GM21360 (cell line): Measurements from ENCODE around the gene MMP11.

Source experiments
- ATAC-seq: cut with Tn5 transposase; IDR thresholded peaks from one replicate; pipeline ENCODE4 v1.9.1; 2021; ENCODE audit warnings: mild to moderate bottlenecking, moderate library complexity; ENCODE audit not compliant: unreplicated experiment

MMP11 gene

DNA sequence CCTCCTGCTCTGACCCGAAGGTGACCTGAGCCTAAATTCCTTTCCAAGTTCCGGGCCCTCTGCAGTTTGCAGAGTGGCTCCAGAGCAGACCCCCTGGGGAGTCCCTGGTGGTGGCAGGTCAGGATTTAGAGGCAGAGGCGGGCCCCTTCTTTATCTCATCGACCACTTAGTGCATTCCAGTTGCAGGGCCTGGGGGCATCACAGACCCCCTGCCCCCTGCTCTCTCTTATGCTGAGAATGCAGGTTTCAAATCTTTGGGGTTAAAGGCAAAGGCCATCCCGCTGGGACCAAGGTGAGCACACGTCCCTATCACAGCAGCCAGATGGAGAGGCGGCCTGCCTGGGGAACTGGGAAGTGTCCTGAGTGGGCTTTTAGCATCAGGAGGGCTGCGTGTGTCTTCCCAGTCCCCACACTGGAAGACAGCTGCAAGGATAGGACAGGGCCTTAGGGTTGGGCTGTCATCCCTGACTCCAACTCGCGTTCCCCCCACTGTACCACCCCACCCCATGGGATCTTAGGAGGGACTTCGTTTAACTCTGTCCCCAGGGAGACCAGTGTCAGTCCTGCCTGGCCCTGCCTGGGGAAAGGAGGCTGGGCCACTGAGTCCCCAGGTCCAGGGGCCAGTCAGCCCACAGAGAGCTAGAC, 54.8 kb downstream of the MMP11 start:
- ATAC-seq, result no peak

DNA sequence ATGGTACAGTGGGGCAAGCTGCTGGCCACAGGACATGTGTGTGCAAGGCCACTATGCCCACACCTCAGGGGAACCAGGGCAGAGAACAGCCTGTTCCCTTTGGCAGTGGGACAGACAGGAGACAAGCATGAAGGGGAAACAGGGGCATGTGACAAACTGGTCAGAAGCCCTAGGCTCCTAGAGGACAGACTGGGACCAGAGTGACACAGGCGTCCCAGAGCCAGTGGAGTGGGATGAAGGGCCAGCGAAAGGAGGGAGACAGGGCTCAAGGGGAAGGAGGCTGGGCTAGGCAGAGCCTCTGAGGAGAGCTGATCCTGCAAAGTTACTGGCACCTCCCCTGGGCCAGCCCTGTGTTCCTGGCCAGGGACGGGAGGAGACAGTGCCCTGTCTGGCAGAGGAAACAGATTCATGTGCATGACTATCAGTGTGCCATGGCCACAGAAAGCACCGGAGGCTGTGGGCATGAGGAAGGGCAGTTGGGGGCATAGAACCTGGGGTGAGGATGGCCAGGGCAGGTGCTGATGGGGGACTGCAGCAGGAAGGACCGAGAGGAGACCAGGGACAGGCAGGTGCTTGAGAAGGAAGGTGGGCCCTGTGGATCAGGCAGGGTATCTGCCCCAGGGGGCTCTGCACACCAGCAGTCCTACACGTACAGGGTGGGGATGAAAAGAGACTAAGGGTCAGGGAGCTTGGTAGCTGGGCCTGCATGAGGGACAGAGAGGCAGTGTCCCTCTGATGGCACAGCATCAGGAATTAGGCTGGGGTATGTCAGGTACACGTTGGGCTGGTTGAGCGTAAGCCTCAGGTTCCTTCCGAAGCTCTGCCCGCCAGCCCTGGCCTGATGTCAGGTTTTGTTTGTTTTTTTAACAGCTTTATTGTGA, 56.4 kb downstream of the MMP11 start:
- no peak for ATAC-seq

DNA sequence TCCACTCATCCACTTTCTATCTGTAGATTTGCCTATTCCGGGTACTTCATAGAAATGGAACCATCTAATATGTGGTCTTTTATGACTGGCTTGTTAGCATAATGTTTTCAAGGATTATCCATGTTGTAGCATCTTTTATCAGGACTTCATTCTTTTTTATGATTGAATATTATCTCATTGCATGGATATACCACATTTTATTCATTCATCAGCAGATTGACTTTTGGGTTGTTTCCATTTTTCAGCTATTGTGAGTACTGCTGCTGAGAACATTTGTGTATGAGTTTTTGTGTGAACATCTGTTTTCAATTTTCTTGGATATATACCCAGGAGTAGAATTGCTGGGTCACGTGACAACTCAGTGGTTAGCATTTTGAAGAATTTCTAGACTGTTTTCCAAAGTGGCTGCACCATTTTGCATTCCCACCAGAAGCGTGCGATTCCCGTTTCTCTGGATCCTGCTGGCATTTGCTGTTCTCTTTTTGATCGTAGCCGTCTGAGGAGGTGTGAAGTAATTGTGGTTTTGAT, 57.3 kb downstream of the MMP11 start:
- no peak for ATAC-seq

DNA sequence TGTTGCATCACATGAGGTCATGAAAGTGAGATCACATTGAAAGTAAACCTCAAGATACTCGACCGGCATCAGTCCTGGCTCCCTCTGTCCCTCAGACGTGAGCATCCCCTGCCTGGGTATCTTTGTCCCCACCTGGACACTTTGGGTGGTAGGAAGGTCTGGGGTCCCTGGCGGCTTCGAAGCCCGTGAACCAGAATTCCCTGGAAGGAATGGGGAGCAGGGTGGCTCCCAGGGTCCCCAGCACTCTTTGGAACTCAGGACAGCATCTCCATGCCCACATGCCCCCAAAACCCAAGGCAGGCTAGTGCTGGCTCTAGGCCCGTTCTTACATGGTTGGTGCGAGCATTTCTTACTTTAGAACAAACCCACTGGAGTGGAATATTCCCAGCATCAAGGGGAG, 58.6 kb downstream of the MMP11 start:
- no peak for ATAC-seq

DNA sequence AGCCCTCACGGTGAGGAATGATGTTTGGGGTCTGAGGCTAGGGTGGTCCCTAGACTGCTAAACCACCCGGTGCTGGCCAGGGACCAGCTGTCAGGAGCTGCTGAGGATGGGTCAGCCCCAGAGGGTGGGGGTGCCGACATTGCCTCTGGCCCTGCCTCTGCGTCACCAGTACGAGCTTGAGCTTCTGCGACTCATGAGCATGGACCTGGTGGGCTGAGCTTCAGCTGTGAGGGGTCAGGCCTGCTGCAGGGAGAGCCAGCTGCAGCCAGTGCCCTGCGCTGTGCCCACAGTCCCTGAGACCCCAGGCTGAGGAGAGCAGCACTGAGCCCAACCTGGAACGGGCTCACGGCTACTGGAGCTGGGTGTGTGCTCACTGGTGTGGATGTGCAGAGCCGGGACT, 59.1 kb downstream of the MMP11 start:
- ATAC-seq, result no peak

DNA sequence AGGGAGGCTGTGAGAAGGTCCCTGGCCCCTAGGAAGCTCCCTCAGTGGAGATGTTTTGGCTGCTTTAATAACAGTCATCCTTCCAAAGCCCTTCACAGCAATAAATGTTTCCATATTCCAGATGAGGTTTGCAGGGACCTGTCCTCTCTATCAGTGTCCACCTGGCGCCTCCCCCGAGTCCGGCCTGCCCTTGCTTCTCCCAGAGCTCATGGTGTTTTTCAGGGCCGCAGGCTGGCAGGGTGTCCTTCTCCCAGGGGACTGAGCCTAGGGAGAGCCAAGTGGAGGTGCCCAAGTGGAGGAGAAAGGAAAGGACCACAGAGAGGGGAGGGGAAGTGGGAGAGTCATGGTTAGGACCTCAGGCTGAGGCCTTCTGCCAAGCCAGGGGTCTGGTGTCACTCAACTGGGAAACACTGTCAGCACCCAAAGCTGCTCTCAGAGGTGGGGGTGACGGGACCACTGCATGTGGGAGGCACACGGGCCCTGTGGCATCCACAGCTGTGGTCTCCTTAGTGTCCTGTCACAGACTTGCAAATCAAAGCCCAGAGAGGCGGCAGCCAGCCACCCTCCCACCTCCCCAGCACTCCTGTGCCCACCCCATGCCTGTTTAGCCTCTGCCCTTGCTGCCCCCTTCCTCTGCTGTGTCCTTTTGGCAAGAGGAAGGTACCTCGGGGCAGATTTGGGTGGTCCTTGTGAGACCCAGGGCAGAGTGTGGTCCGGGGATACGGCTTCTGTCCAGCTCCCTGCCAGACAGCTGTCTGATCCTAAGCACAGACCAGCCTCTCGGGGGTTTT, 59.8 kb downstream of the MMP11 start:
- ATAC-seq, result no peak

DNA sequence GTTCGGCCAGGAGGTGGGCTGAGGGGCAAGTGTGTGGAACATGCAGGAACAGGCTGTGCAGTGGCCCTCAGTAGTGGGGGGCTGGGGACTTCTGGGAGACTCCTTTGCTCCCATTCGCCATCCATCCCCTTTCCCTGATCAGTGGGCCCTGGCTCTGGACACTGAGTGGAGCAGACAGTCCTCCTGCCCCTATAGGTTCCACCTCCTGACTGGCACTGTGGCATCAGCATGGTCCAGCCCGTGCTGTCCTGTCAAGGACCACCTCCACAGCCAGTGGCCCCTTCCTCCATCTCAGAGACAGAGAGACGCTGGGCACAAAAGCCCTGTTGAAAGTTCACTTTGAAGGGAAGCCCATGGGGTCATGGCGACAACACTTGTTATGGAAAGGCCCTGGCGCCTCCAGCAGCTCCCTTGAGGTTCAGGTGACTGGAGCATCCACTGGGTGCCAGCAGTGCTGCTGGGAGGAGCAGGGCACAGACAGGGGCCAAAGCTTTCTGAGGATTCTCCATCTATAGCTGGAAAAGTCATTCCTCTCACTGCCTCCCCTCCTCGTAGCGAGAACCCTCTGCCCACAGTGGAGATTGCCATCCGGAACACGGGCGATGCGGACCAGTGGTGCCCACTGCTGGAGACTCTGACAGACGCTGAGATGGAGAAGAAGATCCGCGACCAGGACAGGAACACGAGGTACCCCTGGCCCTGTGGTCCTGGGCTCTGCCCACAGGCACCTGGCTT, 60.5 kb downstream of the MMP11 start:
- ATAC-seq, result no peak
